Loucy (cell line): ENCODE results near the gene CNOT10.

Source experiments
- H2AFZ ChIP-seq: fragments of 200-600 bp; sonication (generic); 2 replicates; pipeline ENCODE4 v1.6.0; 2016; ENCODE audit warnings: antibody characterized with exemption, mild to moderate bottlenecking, low read length, moderate library complexity
- H3F3A ChIP-seq: fragments of 200-600 bp; 2 replicates; pipeline ENCODE4 v1.6.0; 2016; ENCODE audit warnings: antibody characterized with exemption, low read depth, mild to moderate bottlenecking
- H3K27me3 ChIP-seq: fragments of 200-600 bp; sonication (generic); 2 replicates; pipeline ENCODE4 v1.6.1; 2014; ENCODE audit warnings: low read length, mild to moderate bottlenecking; ENCODE audit not compliant: insufficient read depth, poor library complexity, severe bottlenecking
- H3K36me3 ChIP-seq: fragments of 200-600 bp; sonication (generic); 2 replicates; pipeline ENCODE4 v1.6.1; 2016; ENCODE audit warnings: low read length; ENCODE audit not compliant: insufficient read depth
- H3K4me1 ChIP-seq: fragments of 200-600 bp; sonication (generic); 2 replicates; pipeline ENCODE4 v1.5.1; 2014; ENCODE audit warnings: low read length, mild to moderate bottlenecking; ENCODE audit not compliant: insufficient read depth, poor library complexity, severe bottlenecking
- H3K4me2 ChIP-seq: fragments of 200-600 bp; sonication (generic); 2 replicates; pipeline ENCODE4 v1.6.0; 2014; ENCODE audit warnings: antibody characterized with exemption, low read length, low read depth, mild to moderate bottlenecking; ENCODE audit not compliant: poor library complexity, severe bottlenecking
- H3K4me3 ChIP-seq: fragments of 200-600 bp; sonication (generic); 2 replicates; pipeline ENCODE4 v1.5.1; 2014; ENCODE audit warnings: low read length, mild to moderate bottlenecking, mixed read lengths; ENCODE audit not compliant: poor library complexity, severe bottlenecking
- H3K79me2 ChIP-seq: fragments of 200-600 bp; sonication (generic); 2 replicates; pipeline ENCODE4 v1.6.1; 2014; ENCODE audit warnings: low read length; ENCODE audit not compliant: insufficient read depth
- H3K9ac ChIP-seq: fragments of 200-600 bp; sonication (generic); 2 replicates; pipeline ENCODE4 v1.6.0; 2014; ENCODE audit warnings: mild to moderate bottlenecking, low read depth, low read length, moderate library complexity; ENCODE audit not compliant: poor library complexity, severe bottlenecking
- H3K9me2 ChIP-seq: fragments of 200-600 bp; sonication (generic); replicated peaks from 2 replicates; pipeline ENCODE4 v1.6.1; 2016; ENCODE audit warnings: low read depth, low read length, mixed read lengths
- H3K9me3 ChIP-seq: fragments of 200-600 bp; sonication (generic); 2 replicates; pipeline ENCODE4 v1.6.1; 2014; ENCODE audit warnings: mild to moderate bottlenecking, antibody characterized with exemption, low read length, low read depth; ENCODE audit not compliant: insufficient read depth
- H4K20me1 ChIP-seq: fragments of 200-600 bp; sonication (generic); 2 replicates; pipeline ENCODE4 v1.6.0; 2014; ENCODE audit warnings: antibody characterized with exemption, low read length, mild to moderate bottlenecking; ENCODE audit not compliant: insufficient read depth, poor library complexity, severe bottlenecking
- CTCF ChIP-seq: fragments of 200-600 bp; sonication (generic); conservative IDR thresholded peaks from 2 replicates; pipeline ENCODE4 v1.5.1; 2014; ENCODE audit warnings: mild to moderate bottlenecking, antibody characterized with exemption, low read length
- EZH2phosphoT487 ChIP-seq: fragments of 200-600 bp; IDR thresholded peaks from 2 replicates; pipeline ENCODE4 v1.6.1; 2018; ENCODE audit warnings: antibody characterized with exemption, mild to moderate bottlenecking, moderate library complexity, borderline replicate concordance

CNOT10 gene

GRCh38 chr3:32643354-32643753, 41.6 kb upstream of the CNOT10 start:
- H3K4me1 ChIP-seq = no peaks in the 10 kb centered on the region
- H3K9me3 ChIP-seq = no peaks in the 10 kb centered on the region
- H3K9me2 ChIP-seq = no peaks in the 10 kb centered on the region
- no peaks in the 10 kb centered on the region for H3K36me3 ChIP-seq
- no peak overlapping the region for H3K9ac ChIP-seq
- no peaks in the 10 kb centered on the region for H3K27me3 ChIP-seq
- H2AFZ ChIP-seq = no peak overlapping the region
- no peak overlapping the region for H3K4me2 ChIP-seq
- TF ChIP-seq CTCF (no peak), EZH2phosphoT487 (no peak)
- H3K4me3 ChIP-seq = no peak overlapping the region
- no peaks in the 10 kb centered on the region for H3K79me2 ChIP-seq
- H3F3A ChIP-seq = no peaks in the 10 kb centered on the region
- no peaks in the 10 kb centered on the region for H4K20me1 ChIP-seq

- H2AFZ ChIP-seq = no peak overlapping the region
- H3K27me3 ChIP-seq = no peaks in the 10 kb centered on the region
- TF ChIP-seq CTCF (no peak), EZH2phosphoT487 (no peak)
These were observed 41.2 kb upstream of the CNOT10 start for GRCh38 chr3:32643816-32644215.

GRCh38 chr3:32644380-32644779, 40.6 kb upstream of the CNOT10 start:
- H3F3A ChIP-seq = no peaks in the 10 kb centered on the region
- H3K36me3 ChIP-seq = no peaks in the 10 kb centered on the region
- no peak overlapping the region for H3K4me2 ChIP-seq
- no peak overlapping the region for H3K9ac ChIP-seq
- no peak for TF ChIP-seq EZH2phosphoT487
- TF ChIP-seq CTCF = no peak
- no peaks in the 10 kb centered on the region for H4K20me1 ChIP-seq
- H3K4me3 ChIP-seq = no peak overlapping the region
- no peaks in the 10 kb centered on the region for H3K9me2 ChIP-seq
- H3K27me3 ChIP-seq = no peaks in the 10 kb centered on the region
- no peaks in the 10 kb centered on the region for H3K4me1 ChIP-seq
- H2AFZ ChIP-seq = no peak overlapping the region
- H3K79me2 ChIP-seq = no peaks in the 10 kb centered on the region
- no peaks in the 10 kb centered on the region for H3K9me3 ChIP-seq

More at GRCh38 chr3:32643816-32644215, 41.2 kb upstream of the CNOT10 start:
- H3K4me3 ChIP-seq = no peak overlapping the region
- no peaks in the 10 kb centered on the region for H4K20me1 ChIP-seq
- H3K4me1 ChIP-seq = no peaks in the 10 kb centered on the region
- H3K4me2 ChIP-seq = no peak overlapping the region
- H3F3A ChIP-seq = no peaks in the 10 kb centered on the region
- no peaks in the 10 kb centered on the region for H3K79me2 ChIP-seq
- no peak overlapping the region for H3K9ac ChIP-seq
- H3K9me3 ChIP-seq = no peaks in the 10 kb centered on the region
- H3K9me2 ChIP-seq = no peaks in the 10 kb centered on the region
- H3K36me3 ChIP-seq = no peaks in the 10 kb centered on the region
